AG10803 (cell line): ENCODE measurements around the gene ZNF521.
A peak's percentile ranks its signal among the peaks of the same experiment; 100 is the strongest.

ENCODE experiments used
- DNase-seq: peaks from one replicate; pipeline ENCODE4 v3.0.0; 2010; ENCODE audit warnings: low read depth
- H3K4me3 ChIP-seq: 2 replicates; pipeline ENCODE4 v1.5.1; 2011; ENCODE audit warnings: mild to moderate bottlenecking, low read length, control low read depth
- TF ChIP-seq, protein P1 (sequence below): conservative IDR thresholded peaks from 2 replicates; pipeline ENCODE4 v1.5.1; 2011; ENCODE audit warnings: mild to moderate bottlenecking, low read length, control low read depth, inconsistent platforms

ZNF521 gene

DNA sequence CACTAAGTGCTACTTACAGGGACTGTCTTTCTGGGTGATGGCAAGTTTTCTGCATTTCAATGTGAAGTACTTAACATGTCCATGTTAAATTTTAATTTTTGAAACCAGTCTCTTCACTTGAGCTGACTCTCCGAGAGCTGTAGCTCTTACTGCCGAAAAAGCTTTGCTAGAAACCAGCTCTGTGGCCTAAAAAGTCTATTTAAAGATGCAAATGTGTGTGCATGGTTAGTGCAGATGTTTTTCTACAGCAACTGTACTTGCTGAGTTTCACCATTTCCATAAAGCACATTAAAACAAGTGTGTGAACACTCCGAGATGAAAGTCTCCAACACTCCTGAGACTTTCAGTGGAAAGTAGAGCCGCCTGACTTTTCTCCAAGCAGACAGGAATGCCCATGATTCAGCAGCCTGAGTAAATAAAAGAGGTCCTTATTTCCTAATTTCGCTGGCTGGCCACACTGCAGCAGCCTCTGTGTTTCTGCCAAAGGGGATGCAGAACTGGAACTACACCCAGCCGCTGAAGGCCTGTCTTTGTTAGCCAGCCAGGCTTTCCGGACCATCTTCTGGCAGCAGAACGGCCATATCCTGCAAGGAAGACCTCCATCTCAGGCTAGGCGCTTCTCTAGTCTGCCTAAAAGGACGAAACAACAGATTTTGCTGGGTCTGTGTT lies 121.2 kb downstream of the ZNF521 start:
- peak overlapping the region; percentile 37 for H3K4me3 ChIP-seq
- TF ChIP-seq, protein P1, sequence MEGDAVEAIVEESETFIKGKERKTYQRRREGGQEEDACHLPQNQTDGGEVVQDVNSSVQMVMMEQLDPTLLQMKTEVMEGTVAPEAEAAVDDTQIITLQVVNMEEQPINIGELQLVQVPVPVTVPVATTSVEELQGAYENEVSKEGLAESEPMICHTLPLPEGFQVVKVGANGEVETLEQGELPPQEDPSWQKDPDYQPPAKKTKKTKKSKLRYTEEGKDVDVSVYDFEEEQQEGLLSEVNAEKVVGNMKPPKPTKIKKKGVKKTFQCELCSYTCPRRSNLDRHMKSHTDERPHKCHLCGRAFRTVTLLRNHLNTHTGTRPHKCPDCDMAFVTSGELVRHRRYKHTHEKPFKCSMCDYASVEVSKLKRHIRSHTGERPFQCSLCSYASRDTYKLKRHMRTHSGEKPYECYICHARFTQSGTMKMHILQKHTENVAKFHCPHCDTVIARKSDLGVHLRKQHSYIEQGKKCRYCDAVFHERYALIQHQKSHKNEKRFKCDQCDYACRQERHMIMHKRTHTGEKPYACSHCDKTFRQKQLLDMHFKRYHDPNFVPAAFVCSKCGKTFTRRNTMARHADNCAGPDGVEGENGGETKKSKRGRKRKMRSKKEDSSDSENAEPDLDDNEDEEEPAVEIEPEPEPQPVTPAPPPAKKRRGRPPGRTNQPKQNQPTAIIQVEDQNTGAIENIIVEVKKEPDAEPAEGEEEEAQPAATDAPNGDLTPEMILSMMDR, result no peak
- peak; percentile 93 for DNase-seq

DNA sequence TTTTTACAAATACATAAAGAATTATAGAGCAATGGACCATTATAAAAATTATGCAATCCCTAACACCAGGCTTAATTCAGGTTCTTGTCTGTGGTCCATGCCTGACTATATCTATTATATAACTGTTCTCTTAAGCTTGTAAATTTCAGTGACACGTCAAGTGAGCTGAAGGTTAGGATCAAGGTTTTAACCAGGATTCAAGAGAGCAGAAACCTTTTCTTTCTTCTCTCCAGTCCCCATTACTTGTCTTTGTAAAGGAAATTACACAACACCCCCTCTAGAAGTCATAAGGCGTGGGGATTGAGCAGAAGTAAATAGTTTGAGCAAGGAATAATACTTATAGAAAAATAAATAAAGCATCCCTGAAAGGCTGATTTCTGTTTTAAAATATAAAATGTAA lies 122.0 kb downstream of the ZNF521 start:
- TF ChIP-seq, protein P1, result no peak
- no peak overlapping the region for H3K4me3 ChIP-seq
- DNase-seq, result no peak

DNA sequence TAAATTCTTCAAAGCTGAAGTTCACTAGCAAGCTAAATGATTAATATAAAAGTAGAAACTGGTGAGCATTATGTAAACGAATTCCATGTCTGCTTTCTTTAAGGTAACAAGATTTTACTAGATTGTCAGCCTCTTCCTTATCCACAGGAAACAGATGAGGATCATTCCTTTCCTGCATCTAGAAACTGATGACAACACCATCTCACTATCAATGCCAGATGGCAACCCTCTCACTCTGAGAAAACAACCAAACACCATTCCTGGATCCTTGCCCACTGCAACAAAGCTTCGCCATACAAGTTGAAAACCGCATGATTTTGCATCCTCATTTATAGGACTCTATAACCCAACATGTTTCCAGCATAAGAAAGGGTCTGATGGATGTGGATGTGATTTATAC lies 122.9 kb downstream of the ZNF521 start:
- H3K4me3 ChIP-seq, result no peak overlapping the region
- TF ChIP-seq, protein P1, result no peak
- DNase-seq, result peak; percentile 85

DNA sequence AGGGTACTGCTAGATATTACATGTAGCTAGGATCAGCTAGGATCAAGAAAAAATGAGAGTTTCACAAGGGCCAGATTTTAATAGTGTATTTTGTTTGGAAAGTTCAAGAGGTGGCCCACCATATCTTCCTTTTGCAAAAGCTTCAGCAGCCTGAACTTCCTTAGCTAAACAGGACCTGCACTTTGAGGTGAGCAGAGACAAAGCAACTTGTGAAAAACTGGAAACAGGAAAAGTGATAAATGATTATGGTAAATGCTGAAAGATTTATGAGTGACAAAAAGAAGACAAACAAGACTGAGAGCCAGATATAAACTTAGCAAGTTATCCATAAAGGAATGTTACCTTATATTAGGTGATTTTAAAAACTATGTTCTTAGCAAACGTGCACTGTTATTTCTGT lies 123.6 kb downstream of the ZNF521 start:
- TF ChIP-seq, protein P1, result no peak
- H3K4me3 ChIP-seq, result no peak overlapping the region
- no peak for DNase-seq

DNA sequence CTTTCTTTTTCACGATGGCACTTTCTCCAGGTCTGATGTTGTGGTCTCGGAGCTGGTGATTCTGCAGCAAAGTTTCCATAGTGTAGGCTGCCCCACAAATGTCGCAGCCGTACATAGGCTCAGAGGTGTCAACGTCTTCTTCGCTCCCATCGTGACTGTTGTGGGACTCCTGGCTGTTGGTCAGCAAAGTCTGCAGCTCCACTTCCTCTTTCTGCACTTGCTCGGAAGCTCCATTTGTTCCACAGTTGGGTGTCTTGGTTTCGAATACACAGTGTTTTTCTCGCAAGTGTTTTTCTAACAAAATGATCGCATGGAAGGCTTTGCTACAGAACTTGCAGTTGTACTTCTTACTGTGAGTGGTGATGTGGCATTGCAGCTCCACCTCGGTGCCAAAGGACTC lies 126.8 kb downstream of the ZNF521 start:
- no peak overlapping the region for H3K4me3 ChIP-seq
- no peak for DNase-seq
- TF ChIP-seq, protein P1, result no peak

DNA sequence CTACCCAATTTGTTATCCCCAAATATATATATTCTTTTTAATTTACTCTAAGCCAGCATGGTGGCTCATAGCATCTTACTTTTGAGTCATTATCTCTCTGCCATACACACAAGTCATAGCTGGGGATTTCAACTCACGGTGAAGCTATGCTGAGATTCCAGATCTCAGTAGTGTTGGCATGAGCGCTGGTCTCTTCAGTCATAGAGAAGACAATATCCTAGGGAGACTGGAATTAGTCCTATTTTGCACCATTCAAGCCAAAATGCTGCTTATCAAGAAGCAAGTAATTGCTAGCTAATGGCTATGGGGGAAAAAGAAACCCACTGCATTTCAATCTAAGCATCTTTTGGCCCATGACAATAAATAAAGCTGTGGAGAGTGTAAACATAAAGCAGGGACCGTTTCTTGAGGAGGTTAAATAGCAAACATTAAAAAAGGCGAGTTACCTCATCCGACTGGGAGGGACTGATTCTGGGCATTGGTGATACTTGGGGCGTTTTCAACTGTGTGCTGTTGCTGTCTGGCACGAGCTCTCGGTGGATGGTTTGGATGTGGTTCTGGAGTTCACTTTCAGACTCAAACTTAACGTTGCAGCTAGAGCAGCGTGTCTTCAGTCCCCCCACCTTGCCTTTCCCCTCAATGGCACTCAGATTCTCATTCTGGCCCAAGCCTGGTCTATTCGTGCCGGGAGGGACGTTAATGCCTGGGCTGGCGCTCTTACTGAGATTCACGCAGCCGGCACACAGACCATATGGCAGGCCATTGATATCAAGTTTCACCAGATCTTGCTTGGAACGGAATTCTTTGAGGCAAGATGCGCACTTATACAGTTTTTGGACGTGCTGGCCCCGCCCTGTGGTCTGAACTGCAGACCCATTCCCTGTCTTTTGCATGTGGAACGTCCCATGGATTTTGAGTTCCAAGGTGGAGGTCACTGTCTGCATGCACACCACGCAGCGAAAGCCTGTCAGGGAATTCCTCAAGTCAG lies 127.8 kb downstream of the ZNF521 start:
- TF ChIP-seq, protein P1, result no peak
- no peak for DNase-seq
- no peak overlapping the region for H3K4me3 ChIP-seq
